Stimulated activated CD4-positive, alpha-beta T cell treated with anti-CD3 and anti-CD28 coated beads, Interleukin-15, amount 100 ng/mL, for 48 hours (primary cell): ENCODE measurements around the gene TGFBR1.
"Not testable (repeated sequence)": the region's sequence is repeated elsewhere in the genome, so short reads cannot be mapped to it uniquely, and the experiment has no call there.

Source experiments
- DNase-seq, 2 donors: peaks; one replicate each; pipeline ENCODE4 v3.0.0-alpha.2; 2020; ENCODE audit warnings: low read depth in 2 of 2

Gene TGFBR1

DNA sequence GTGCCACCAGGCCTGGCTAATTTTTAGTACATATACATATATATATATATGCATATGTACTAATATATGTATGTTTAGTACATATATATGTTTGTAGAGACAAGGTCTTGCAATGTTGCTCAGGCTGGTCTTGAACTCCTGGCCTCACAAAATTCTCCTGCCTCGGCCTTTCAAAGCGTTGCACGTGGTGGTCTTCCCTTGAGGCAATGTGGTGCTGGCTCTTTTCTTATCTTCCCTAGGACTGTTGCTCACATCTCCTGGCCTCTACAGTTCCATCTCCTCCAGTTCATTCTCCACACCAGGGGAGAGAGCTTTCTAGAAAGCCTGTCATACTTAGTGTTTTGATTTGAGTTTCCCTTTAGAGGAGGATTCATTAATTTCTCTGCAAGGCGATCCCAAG lies 28.9 kb upstream of the TGFBR1 start:
- DNase-seq = no peak

DNA sequence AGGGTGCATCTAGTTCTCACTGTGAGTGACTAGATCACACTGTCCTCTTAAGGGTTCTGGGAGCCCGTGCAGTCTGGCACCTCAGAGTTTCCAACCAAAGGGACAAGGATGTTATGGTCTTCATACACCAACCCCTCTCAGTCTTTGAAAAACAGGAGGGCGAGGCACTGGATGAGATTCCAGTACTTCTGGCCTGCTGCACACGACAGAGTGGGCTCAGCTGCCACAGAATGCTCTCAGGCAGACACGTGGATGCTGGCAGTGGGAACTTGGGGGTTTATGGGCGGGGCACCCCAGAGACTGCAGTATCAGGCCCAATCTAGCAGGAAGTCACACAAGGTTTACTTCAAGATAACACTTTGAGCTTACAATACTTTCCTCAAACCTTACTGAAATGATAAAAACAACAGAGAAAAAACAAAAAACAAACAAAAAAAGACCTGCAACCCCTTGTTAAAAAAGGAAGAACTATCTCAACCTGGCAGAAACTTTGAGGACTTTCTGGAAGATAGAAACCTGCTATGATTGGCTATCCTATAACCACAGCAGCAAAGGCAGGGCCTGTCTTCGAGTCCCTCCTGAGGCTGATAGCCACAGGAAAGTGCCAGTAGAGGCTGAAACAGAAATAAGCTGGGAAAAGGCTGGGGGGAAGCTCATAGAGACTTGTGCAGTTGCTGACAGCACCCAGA lies 28.3 kb upstream of the TGFBR1 start:
- DNase-seq = no peak

DNA sequence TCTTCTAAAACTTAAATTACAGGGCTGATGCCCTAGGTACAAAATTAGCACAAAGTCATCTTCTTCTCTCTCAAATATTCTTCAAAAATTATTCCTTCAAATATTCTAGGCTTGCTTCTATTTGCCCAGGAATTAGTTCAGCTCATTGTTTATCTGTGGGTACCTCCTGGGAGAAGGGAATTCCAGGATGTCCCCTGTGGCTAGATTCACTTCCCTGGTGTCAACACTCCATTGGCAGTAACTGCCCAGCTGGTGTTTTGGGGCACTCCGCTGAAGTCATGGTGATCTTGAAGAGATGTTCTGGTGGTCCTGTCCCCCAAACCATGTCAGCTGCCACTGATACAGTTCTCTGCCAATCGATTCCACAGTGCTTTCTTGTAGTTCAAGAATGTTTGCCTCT lies 26.2 kb upstream of the TGFBR1 start:
- no peak for DNase-seq

DNA sequence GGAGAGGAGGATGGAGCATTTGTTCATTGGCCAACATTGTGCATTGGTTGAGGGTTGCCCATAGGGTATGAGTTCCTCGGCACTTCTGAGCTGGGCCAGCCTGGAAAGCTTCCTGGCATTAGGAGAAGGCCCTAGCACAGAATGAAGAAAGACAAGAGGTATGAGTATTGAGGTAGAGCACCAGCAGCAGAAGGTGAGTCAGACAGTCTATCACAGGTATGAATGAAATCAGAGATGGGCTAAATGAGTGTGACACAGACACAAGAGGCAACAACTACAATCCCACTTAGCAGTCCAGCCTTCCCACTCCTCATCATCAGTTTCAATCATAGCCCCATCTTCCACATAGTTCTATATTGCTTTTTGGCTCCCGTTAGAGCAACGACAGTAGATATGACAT lies 25.4 kb upstream of the TGFBR1 start:
- no peak for DNase-seq

DNA sequence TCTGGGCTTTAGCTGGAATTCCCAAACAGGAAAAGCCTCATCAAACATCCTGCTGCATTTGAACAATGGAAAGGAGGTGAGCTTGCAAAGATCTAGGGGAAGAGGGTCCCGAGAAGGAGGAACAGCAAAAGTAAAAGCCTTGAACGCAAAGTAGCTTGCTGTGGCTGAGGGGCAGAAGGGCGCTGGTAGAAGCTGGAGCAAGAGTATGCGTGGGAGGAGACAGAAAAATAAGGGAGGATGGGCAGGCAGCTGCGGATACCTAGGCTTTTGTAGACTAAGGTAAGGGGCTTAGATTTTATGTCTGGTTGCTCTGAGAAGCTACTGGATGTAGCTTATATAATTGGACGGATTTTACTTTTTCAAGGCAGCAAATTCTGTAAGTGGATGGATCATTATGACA lies 21.9 kb upstream of the TGFBR1 start:
- DNase-seq = no peak

DNA sequence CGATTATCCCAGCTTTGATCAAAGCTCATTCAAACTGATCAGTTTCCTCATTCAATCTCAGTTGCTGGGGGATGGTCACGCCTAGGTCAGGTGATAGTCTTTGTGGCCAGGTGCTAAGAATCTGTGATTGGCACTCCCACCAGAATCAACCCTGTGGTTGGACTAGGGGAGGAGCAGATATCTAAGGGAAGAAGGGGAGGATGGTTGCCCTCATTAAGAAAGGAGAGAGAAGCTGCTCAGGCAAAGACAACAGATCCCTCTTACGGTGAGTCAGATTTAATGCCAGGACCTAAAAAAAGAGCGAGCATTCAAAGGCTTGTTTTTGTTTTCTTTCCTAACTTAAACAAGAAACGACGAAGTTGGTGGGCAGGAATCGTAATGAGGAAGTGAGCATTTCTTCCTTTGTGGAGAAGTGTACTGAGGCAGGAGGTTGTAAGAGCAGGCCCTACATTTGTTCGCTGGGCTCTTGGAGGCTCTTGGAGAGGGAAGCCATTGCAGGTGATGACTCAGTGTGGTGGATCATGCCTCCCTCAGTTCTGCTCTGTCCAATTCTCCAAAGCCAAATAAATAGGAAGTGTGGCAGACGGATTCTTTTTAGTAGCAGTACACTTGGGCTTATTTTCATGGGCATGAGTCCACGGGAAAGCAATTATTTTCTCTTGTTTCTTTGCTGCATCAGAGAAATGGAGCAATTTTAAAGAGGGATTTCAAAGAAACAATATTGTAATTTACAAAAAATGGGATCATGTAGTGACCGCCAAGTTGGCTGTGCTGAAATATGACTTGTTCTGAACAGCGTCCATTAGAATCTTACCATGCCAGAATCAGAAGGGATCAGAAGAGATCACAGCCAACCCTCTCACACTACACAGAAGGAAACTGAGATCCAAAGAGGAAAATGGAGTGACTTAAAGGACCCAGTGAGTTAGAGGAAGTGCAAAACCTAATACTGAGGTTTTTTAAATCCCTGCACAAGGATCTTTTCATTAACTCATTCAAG lies 18.7 kb upstream of the TGFBR1 start:
- DNase-seq = no peak

DNA sequence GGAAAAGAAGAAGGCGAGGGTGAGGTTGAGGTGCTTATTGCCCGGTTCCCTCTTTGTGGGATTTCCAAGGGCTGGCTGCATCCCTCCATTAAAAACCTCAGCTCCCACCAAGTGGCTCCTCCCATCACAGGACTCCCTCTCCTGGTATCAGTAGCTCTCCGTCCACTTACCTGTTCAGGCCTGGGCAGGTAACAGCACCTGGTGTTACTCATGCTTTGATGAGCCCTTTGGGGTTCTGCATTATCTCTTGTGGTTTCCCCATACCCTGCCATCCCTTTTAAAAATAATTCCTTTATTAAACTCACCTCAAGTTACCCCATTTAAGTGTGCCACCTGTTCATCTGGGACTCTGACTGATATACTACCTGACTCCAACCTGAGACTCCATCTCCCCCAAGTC lies 17.5 kb upstream of the TGFBR1 start:
- no peak for DNase-seq

DNA sequence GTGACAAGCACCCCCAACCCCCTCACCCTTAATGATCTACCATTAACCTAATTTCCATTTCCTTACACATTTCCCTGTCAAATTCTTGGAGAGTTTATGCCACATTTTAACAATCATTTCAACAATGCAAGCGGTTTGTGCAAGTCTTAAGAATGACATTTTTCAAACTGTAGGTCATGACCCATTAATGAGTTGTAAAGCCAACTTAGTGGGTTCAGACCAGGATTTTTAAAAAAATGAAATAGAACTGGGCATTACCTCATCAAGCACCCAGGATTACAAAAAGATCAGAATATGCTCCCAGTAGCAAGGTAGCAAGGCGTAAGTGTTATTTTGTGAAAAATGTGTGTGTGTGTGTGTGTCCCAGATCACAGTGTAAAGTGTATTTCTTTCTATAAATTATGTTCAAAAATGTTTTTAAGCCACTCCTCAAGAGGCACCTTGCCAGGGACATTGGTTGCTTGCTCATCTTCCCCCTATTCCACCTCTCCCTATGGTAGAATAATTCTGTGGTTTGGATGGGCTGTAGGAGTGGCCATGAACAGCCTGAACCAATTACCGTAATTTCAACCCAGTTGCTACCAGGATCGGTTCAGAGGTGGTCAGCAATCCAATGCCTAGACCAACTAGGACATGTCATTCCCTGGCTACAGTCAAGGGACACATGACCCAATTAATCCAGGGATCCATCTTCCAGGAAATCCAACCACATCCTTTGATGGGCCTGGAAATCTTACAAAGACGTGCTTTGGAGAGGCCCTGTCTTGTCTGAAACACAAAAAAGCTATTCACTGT lies 14.4 kb upstream of the TGFBR1 start:
- no peak for DNase-seq

DNA sequence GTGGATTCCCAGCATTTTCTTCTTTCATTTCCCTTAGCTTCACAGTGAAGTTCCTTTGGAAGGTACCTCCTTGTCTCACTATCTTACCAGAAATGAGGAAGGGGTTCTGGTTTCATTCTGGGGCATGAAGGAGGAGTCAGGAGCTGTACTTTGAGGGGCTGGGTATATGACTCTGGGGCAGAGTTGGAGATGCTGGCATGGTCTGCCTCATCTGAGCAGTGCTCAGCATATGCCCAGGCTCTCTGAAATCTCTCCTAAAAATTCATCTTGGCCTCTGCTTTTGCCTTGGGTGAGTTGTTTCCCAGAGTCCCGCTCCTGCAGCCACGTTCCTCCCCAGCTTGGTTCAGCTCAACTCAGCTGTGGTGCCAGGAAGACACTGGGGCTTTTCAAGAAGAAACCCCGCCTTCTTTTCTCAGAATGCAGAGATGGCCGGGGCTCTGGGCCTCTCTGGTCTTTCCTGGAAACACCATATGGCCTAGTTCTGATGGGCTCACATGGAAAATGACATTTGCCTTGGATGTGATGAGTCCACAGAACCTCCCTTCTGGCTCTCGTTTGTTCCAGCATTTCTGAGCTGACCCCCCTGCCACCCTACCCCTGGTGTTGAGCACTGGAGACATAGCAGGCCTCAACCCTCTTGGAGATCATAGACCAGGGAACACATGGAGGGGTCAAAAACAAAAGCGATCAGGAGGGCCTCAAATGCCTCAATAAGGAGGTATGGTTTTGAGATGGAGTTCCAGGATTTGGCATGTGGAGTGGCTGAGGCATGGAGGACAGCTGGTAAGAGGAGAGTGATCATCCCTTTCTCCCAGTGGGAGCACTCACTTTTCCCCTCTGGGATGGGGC lies 12.0 kb upstream of the TGFBR1 start:
- DNase-seq = peak in 1 of 2 donors; percentile 42

DNA sequence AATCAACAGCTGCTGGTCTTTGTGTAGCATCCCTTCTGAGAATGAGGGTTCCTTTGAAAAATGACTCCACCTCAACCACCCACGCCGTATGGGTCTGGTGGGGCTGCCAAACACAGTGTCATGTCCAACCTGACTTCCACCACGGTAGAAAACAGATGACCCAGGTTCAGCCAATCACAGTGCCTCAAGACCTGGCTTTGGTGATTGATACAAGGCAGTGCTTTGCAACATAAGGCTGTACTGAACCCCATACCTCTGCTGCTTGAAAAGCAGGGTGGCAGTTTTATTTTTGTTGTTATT lies 11.5 kb upstream of the TGFBR1 start:
- peak in 1 of 2 donors; percentile 37 for DNase-seq

DNA sequence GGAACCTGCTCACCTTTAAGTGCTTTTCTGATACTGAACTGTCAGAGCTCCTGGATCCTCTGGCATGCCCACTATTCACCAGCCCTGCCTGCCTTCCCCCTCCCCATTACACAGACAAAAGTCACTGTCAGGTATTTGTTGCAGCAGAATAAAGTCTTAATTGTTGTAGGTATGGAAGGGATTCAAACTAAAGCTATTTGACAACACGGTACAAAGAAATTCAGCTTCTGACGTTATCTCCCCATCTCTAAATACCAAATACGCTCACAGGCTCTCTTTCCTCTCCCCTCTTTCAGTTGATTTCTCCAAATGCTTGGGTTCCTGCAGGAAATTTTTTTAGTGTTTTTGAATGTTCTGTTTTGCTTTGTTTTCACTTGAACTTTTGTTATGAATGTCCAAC lies 9.3 kb upstream of the TGFBR1 start:
- no peak for DNase-seq

DNA sequence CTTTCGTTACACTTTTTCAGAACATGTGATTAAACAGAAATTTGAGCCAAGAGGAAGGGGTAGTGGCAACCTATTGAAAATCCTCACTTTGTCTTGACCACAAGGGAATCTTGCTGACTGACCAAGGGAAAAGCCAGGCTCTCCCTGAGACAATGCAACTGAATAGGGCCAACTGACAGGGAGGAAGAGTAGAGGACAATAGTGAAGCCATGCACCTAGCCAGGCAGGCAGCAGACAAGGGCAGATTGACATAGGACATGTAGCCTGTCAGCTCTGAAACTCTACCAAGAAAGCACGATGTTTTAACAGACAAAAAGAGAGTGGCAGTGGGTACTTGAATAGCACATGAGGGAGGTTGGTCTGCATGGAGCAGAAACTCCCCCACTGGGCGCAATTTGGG lies 8.5 kb upstream of the TGFBR1 start:
- DNase-seq = no peak

DNA sequence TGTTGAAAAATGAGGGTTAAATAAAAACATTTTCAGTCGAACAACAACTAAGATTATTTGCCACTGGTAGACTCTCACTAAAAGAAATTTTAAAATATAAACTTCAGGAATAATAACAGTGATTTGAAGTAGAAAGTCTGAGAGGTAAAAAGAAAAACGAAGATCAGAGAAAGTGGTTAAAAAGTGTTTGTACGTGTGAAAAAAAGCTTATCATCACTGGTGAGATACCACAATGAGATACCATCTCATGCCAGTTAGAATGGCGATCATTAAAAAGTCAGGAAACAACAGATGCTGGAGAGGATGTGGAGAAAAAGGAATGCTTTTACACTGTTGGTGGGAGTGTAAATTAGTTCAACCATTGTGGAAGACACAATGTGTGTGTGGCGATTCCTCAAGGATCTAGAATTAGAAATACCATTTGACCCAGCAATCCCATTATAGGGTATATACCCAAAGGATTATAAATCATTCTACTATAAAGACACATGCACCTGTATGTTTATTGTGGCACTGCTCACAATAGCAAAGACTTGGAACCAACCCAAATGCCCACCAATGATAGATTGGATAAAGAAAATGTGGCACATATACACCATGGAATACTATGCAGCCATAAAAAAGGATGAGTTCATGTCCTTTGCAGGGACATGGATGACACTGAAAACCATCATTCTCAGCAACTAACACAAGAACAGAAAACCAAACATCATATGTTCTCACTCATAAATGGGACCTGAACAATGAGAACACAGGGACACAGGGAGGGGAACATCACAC lies 4.9 kb upstream of the TGFBR1 start:
- DNase-seq = not testable (repeated sequence)

DNA sequence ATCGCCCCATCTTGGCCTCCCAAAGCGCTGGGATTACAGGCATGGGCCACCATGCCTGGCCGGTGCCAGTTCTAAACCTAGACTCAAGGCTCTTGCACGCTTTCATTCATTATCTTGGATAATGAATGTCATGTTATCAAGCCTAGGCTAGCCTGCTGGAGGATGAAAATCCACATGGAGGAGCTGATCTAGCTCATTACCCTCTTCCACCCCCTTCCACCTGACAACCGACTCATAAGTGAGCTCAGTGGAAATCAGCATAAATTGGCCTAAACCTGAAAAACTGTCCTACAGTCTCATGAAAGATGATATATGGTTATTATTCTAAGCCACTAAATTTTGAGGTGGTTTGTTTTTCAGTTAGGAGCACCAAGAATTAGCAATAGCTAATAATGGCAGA lies 3.6 kb upstream of the TGFBR1 start:
- DNase-seq = no peak

DNA sequence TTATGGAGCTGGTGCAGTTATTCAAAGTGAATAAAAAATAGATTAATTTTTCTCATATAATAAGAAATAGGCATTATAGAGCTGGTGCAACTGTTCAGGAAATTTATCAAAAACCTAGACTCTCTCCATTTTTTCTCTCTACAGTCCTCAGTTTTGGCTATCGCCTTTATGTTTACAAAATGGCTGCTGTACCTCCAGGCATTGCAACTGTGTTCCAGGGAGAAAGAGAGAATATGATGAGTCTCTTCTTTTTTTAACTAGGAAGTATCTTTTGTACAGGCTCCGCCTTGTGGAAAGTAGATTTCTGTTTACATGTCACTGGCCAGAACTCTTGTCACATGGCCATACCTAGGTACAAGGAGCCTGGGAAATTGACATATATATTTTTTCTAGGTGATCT lies 3.1 kb upstream of the TGFBR1 start:
- no peak for DNase-seq

DNA sequence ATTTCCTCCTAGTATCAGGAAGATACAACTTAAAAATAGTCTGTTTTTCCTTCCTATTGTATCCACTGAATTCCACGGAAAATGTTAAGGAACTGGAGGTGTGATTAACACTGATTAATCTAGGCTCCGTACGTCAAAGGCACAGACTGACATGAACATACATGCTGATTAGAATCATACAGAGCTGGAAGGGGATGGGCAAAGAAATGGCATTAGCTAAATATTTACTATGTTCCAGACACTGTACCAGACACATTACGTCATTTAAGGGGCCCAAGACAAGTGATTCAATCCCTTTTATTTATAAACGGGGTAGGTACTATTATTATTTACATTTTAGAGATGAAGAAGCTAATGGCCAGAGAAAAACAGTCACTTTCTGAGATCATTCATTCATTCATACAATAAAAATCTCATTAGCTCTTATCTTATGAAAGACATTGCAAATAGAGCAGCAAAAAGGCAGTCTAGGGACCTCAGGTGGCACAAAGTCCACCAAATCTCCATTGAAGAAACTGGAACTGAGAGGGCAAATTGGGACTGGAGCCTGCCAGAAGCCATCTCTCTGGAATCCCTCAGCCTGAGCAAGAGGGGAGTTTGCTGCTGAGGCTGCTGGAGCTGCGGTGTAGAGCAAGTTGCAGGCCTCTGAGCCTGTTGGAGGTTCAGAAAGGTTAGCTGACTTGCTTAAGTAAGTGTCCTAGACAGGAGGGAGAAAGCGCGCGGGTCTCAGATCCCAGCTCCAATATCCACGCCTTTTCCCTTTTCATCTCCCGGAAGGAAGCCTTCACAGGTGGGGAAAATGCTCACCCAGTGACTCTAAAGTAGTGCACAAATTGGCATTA lies 1.6 kb upstream of the TGFBR1 start:
- DNase-seq = no peak

DNA sequence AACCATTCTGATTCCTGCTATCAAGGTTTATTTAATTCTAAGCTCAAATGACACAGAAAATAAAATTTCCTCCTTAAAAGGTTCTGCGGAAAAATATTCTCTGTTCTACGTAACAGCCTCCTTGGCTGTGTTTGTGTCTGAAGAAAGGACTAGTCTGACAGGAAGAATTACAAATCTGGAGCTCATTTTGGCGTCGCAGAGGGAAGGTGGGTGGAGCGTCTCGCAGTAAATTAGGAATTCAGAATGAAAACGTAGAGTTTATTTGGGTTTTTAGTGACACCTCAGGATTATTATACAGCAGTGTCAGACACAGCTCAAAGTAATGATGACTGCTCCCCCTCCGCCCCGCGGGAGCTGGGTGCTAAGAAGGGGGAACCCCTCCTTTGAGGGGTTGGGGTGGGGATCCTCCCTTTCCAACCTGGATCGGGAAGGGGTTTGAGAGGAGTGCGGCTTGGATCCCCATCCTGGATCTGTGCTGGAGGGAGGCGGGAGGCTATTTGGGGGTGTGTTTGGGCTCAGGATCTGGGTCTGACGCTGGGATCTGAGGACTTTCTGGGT lies 933 bp upstream of the TGFBR1 start:
- DNase-seq = no peak

DNA sequence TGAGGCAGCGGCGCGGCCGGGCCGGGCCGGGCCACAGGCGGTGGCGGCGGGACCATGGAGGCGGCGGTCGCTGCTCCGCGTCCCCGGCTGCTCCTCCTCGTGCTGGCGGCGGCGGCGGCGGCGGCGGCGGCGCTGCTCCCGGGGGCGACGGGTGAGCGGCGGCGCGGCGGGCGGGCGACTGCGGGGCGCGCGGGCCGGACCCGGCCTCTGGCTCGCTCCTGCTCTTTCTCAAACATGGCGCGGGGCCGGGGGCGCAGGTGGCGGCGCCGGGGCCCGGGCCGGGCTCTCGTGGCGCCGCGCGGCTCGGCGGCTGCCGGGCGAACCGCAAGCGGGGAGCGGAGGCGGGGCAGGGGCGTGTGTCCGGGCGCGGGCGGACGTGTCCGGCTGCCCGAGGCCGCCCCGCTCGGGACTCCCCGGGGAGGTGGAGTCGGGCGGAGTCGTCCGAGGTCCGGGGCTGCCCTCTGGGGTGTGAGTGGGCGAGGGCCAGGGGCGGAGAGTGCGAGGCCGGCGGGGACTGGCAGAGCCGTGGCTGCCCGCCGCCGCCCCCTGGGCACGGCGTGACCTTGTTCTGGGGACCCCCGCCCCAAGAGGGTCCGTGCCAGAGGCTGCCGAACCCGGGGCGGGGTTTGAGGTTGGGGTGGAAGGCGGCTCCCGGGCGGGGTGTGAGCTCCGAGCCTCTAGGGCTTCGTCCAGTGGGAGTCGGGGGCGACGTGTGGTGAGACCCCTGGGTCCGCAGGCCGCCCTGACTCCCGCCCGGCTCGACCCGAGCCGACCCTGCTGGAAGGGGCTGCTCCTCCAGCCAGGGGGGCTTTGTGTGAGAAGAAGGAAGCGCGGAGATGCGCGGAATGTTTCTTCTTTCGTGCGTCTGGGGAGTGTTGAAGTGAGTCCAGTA lies 485 bp downstream of the TGFBR1 start:
- DNase-seq = peak in 1 of 2 donors; percentile 23

DNA sequence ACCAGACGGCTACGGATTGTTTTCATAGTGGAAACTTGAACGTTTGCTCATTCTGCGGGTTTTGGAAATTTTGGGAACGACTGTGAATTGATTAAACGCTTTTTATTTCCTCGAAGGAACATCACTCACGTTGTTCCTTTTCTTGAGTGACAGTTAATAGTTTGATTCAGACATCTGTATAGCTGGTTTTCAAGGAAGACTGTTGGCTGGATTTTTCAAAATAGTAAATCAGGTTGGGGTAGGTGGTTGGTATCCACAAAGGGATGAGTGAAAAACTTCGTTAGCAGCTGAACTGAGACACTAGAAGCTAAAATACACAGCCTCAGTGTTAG lies 1.1 kb downstream of the TGFBR1 start:
- no peak for DNase-seq
